ENCODE data around the gene TRIM15. TPM values are rescaled to one million over a fixed set of nuclear protein-coding genes. Genes with fewer than 3 reads are reported as not detected.

Gene TRIM15
- total and polyA plus RNA-seq, 2 donors (not counting 3 experiments of a cell fraction or from before 2014, with no cell fraction given), result not detected

GRCh38 chr6:30135147-30135546, 28.2 kb upstream of the TRIM15 start:
- dilution Hi-C loops (cut with MboI; ENCODE audit: extremely low pct_ligation_motif_present, low sequenced_read_pairs), result no loop called here
- POLR2A ChIA-PET, result no interaction called here

More at GRCh38 chr6:30135147-30135546, 28.2 kb upstream of the TRIM15 start:
- Histone ChIP-seq H3K4me2 (ENCODE audit: insufficient read depth, low read length) (no peak overlapping the region), H4K20me1 (replicated peaks; ENCODE audit: control insufficient read depth, extremely low read depth, insufficient read depth, low read length) (no peaks in the 10 kb centered on the region), H3K9ac (replicated peaks; ENCODE audit: extremely low read depth, insufficient read depth, low read length) (no peak overlapping the region), H3K27me3 (ENCODE audit: control insufficient read depth in 2 of 2, insufficient read depth in 2 of 2, low read length in 2 of 2) (peaks cover 20 to 48% of the 10 kb centered on the region in 2 experiments), H3K4me1 (ENCODE audit: control insufficient read depth, extremely low read depth, insufficient read depth, low read length) (no peaks in the 10 kb centered on the region), H3K9me3 (replicated peaks; ENCODE audit: control insufficient read depth, insufficient read depth, low read length) (no peaks in the 10 kb centered on the region), H3K9me1 (replicated peaks; ENCODE audit: control insufficient read depth, extremely low read depth, insufficient read depth, low read length) (no peaks in the 10 kb centered on the region), H3K36me3 (ENCODE audit: control insufficient read depth in 2 of 2, extremely low read depth in 1 of 2, insufficient read depth in 2 of 2, low read length in 2 of 2) (no peaks in the 10 kb centered on the region), H3K4me3 (replicated peaks in 1 of 3; ENCODE audit: insufficient read depth in 1 of 3, low read depth in 1 of 3, low read length in 3 of 3) (no peak overlapping the region), H3K79me2 (ENCODE audit: control insufficient read depth, insufficient read depth, low read length) (no peaks in the 10 kb centered on the region), H2AFZ (ENCODE audit: low read depth, low read length) (no peak overlapping the region), H3K27ac (ENCODE audit: insufficient read depth, low read depth, low read length) (no peak overlapping the region)
- intact Hi-C loops (cut with micrococcal nuclease), result loop anchor here (10.0 kb wide), 1 partner anchor 150 kb away; no protein-coding TSS in a partner anchor
- no peak for DNase-seq (ENCODE audit: low read depth, low spot score)
- CTCF ChIA-PET, result interaction anchor here (12.2 kb wide), 1 partner anchor 31 kb away, joined by 311 read pairs; no protein-coding TSS in a partner anchor
- FAIRE-seq, result no peak
- TF ChIP-seq JUN (IDR thresholded peaks at IDR 0.05; ENCODE audit: borderline replicate concordance, insufficient read depth, insufficient read length, low read depth), result no peak
- TF ChIP-seq GATA2 (IDR thresholded peaks at IDR 0.05; ENCODE audit: insufficient read depth, insufficient read length, low read depth, low read length), result no peak
- TF ChIP-seq CTCF (IDR thresholded peaks at IDR 0.05; ENCODE audit: extremely low read depth in 1 of 2, insufficient read depth in 1 of 2, low read depth in 1 of 2, low read length in 2 of 2), result no peak
- no peak for TF ChIP-seq MAX (IDR thresholded peaks at IDR 0.05; ENCODE audit: insufficient read depth, insufficient read length)
- no peak for TF ChIP-seq FOS (IDR thresholded peaks at IDR 0.05; ENCODE audit: borderline replicate concordance, insufficient read depth, low read length)
- no peak for TF ChIP-seq MYC (IDR thresholded peaks at IDR 0.05; ENCODE audit: low read depth, low read length)
- no peak for TF ChIP-seq POLR2A (IDR thresholded peaks at IDR 0.05; ENCODE audit: low read depth, low read length)
- no peak for TF ChIP-seq POLR2AphosphoS5 (IDR thresholded peaks at IDR 0.05; ENCODE audit: insufficient read depth, low read depth, low read length)
- TF ChIP-seq EZH2 (IDR thresholded peaks at IDR 0.05; ENCODE audit: borderline replicate concordance, low read depth, low read length, severe bottlenecking), result no peak
- no TSS peak for BruUV-seq (replicated peaks)

All from endothelial cell of umbilical vein (primary cell).